Large intestine (tissue), 3 donors: Measurements from ENCODE around the gene CCT5. TPM values are rescaled to one million over a fixed set of nuclear protein-coding genes. Genes with fewer than 3 reads are reported as not detected.
"Not testable (repeated sequence)": the region's sequence is repeated elsewhere in the genome, so short reads cannot be mapped to it uniquely, and the experiment has no call there.

Experiments
- DNase-seq, 2 donors: peaks; one replicate each; pipeline versions ENCODE4 v3.0.0 to v3.0.0-alpha.2; 2013
- H3K27ac ChIP-seq: one replicate; pipeline ENCODE4 v1.5.1; 2013; ENCODE audit warnings: low read length
- H3K27me3 ChIP-seq: 2 replicates; pipeline ENCODE4 v1.6.1; 2013; ENCODE audit warnings: low read length; ENCODE audit not compliant: control insufficient read depth, insufficient read depth
- H3K36me3 ChIP-seq: 2 replicates; pipeline ENCODE4 v1.6.1; 2013; ENCODE audit warnings: low read length; ENCODE audit not compliant: control insufficient read depth, insufficient read depth
- H3K4me1 ChIP-seq: one replicate; pipeline ENCODE4 v1.6.1; 2013; ENCODE audit warnings: low read length; ENCODE audit not compliant: control insufficient read depth, insufficient read depth
- H3K4me3 ChIP-seq: one replicate; pipeline ENCODE4 v1.5.1; 2013; ENCODE audit warnings: low read length
- H3K9me3 ChIP-seq: one replicate; pipeline ENCODE4 v1.6.1; 2013; ENCODE audit warnings: mild to moderate bottlenecking, low read depth, low read length, moderate library complexity; ENCODE audit not compliant: control insufficient read depth
- WGBS: methylation state at CpG from one replicate; pipeline ENCODE4 v1.1.5; 2013; ENCODE audit warnings: low lambda C conversion rate; ENCODE audit not compliant: insufficient coverage; 5-methylcytosine and 5-hydroxymethylcytosine counted together
- polyA plus RNA-seq: library from polyadenylated mRNA; unstranded; fragments of 120-200 nt; gene quantifications from one replicate; pipeline ENCODE4 v1.2.1, GENCODE V29; 2013

Gene CCT5
- polyA plus RNA-seq, 1 donor, result 178 TPM

DNA sequence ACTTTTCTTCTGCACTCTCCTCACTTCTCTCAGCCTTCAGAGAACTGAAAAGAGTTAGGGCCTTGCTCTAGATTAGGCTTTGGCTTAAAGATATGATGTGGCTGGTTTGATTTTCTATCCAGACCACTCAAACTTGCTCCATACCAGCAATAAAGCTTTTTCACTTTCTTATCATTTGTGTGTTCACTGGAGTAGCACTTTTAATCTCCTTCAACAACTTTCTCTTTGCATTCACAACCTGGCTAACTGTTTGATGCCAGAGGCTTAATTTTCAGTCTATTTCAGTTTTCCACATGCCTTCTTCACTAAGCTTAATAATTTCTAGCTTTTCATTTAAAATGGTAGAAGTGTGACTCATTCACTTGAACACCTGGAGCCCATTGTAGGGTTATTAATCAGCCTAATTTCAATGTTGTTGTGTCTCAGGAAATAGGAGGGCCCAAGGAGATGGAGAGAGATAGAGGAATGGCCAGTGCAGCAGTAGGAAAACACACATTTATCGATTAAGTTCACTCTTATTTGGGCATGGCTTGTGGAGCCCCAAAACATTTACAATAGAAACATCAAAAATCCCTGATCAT, 6.3 kb upstream of the CCT5 start:
- Histone ChIP-seq H3K36me3 (peaks cover 3% of the 10 kb centered on the region), H3K27ac (no peak overlapping the region), H3K9me3 (no peaks in the 10 kb centered on the region), H3K4me3 (no peak overlapping the region), H3K27me3 (no peaks in the 10 kb centered on the region), H3K4me1 (peaks cover 3% of the 10 kb centered on the region)
- no CpG with 5 or more reads among the region's 1 CpG for WGBS
- no peak for DNase-seq

DNA sequence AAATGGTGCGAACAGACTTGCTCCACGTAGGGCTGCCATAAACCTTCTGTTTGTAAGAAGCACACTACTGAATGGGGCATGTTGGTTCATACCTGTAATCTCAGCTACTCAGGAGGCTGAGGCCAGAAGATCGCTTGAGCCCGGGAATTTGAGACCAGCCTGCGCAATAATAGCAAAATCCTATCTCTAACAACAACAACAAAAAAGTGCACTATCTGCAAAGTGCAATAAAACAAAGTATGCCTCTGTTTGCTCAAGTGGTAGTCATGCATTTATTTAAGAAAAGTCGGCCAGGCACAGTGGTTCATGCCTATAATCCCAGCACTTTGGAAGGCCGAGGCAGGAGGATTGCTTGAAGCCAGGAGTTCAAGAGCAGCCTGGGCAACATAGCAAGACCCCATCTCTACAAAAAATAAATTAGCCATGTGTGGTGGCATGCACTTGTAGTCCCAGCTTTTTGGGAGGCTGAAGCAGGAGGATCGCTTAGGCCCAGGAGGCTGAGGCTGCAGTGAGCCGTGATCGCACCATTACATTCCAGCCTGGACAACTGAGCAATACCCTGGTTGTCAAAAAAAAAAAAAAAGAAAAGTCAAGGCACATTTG, 5.6 kb upstream of the CCT5 start:
- H3K27ac ChIP-seq, result no peak overlapping the region
- no peaks in the 10 kb centered on the region for H3K36me3 ChIP-seq
- H3K9me3 ChIP-seq, result no peaks in the 10 kb centered on the region
- no peak overlapping the region for H3K4me3 ChIP-seq
- H3K4me1 ChIP-seq, result peaks cover 6% of the 10 kb centered on the region
- no CpG with 5 or more reads among the region's 10 CpGs for WGBS
- H3K27me3 ChIP-seq, result no peaks in the 10 kb centered on the region
- peak; percentile 34 to 72 for DNase-seq

DNA sequence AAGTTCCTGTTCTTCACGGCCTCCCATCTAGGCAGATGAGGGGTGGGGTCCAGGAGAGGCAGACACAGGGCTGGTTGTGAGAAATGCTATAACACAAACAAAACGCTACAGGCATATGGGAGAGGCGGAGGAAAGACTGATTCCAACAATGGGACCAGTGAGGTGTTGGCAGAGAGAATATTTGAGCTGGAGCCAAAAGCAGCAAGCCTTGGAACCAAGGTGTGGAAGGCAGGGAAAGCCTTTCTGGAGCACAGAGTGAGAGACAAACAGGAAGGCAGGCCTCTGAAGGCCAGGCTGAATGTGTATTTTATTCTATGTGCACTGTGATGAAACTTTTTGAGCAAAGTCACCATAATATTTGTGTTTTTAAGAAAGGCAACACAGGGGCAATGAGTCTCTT, 3.3 kb upstream of the CCT5 start:
- Histone ChIP-seq H3K4me3 (no peak overlapping the region), H3K27me3 (no peaks in the 10 kb centered on the region), H3K9me3 (no peaks in the 10 kb centered on the region), H3K4me1 (peaks cover 9% of the 10 kb centered on the region), H3K36me3 (peaks cover under 1% of the 10 kb centered on the region), H3K27ac (no peak overlapping the region)
- WGBS, result 100% methylated on average over 2 of the region's 3 CpGs
- DNase-seq, result no peak

DNA sequence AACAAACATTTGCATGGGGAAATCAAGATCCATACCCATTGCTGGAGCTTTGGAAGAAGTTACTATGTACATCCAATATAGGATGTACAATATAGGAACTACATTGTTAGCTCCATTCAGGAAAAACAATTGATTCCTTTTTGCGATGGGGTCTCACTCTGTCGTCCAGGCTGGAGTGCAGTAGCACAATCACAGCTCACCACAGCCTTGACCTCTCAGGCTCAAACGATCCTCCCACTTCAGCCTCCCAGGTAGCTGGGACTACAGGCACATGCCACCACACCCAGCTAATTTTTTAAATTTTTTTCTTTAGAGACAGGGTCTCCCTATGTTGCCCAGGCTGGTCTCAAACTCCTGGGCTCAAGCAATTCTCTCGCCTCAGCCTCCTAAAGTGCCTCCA, 2.9 kb upstream of the CCT5 start:
- 90% methylated on average over 2 of the region's 4 CpGs for WGBS
- H3K4me1 ChIP-seq, result peaks cover 13% of the 10 kb centered on the region
- DNase-seq, H3K36me3 ChIP-seq, H3K27me3 ChIP-seq, H3K9me3 ChIP-seq, H3K4me3 ChIP-seq, H3K27ac ChIP-seq: not testable (repeated sequence)

DNA sequence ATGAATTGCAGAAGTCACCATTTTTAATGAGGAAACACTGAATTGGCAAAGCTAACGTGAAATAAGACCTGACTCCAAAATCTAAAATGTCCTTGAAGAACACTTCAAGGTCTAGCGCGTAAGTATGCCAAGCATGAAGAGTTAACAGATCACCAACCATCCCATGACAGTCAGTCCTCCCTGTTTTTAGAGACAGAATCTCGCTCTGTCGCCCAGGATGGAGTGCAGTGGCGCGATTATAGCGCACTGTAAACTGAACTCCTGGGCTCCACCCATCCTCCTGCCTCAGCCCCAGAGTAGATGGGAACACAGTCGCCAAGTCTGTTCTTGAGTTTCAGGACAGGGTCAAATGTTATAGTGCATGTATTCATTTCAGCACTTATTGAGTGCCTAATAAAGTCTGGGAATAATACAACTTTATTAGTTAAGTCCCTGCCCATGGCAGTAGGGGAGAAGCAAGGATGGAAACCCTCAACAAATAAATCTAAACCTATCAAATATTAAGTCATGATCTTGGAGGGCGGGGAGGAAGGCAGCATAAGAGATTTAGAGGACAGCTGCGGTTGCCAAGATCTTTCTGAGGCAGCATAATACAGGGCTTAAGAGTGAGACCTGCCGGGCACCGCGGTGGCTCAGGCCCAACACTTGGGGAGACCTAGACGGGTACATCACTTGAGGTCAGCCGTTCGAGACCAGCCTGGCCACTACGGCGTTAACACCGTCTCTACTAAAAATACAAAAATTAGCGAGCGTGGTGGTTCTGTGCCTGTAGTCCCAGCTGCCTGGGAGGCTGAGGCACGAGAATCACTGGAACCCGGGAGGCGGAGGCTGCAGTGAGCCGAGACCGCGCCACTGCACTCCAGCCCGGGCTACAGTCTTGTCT, 1.5 kb upstream of the CCT5 start:
- Histone ChIP-seq H3K27me3 (no peaks in the 10 kb centered on the region), H3K27ac (peak overlapping the region; percentile 81), H3K4me1 (peaks cover 13% of the 10 kb centered on the region), H3K36me3 (peaks cover 7% of the 10 kb centered on the region), H3K4me3 (peak overlapping the region; percentile 91), H3K9me3 (no peaks in the 10 kb centered on the region)
- 100% methylated on average over 2 of the region's 29 CpGs for WGBS
- no peak for DNase-seq

DNA sequence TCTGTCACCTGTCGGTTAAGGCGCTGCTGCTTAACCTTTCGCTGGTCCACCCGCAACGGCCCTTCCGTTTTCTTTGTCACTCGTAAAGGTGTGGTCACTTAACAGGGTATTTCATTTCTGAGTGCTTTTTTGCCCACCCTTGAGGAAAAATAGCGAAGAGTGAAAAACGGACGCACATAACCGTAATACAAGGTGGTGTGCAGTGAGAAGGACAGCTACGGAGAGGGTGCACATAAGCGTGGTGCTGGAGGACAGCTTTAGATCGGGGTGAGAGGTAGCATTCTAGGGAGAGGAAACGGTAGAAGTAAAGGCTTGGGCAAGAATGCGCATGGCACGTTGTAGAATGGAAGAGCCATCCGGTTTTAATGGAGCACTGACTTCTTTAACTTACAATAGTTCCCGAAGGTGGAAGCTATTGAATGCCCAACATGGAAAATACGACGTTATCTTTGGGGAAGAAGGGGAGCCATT, 761 bp downstream of the CCT5 start:
- Histone ChIP-seq H3K27ac (peak overlapping the region; percentile 81), H3K36me3 (peaks cover 17% of the 10 kb centered on the region), H3K9me3 (no peaks in the 10 kb centered on the region), H3K27me3 (no peaks in the 10 kb centered on the region), H3K4me3 (peak overlapping the region; percentile 91), H3K4me1 (peaks cover 13% of the 10 kb centered on the region)
- no peak for DNase-seq
- WGBS, result 0% methylated on average over 2 of the region's 21 CpGs

DNA sequence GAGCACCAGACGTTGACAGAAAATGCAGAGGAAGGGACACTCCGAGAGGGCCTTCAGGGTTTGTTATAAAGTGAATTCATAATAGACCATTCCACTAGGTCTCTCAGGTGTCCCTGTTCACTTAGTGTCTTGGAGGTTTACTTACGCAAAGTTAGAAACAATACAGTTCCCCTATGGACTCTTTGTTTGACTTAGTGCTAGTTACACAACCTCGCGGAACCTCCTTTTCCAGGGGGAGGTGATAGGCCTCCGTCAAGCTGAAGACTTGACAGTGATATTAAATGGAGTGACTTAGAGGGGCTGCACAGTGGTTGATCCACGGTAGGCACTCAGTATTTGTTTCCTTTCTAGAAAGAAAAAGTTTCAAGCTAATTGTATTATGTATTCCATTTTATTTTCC, 1.3 kb downstream of the CCT5 start:
- peak in 1 of 2 donors; percentile 54 for DNase-seq
- Histone ChIP-seq H3K4me1 (peaks cover 13% of the 10 kb centered on the region), H3K27ac (no peak overlapping the region), H3K4me3 (peak overlapping the region; percentile 91), H3K9me3 (no peaks in the 10 kb centered on the region), H3K27me3 (no peaks in the 10 kb centered on the region), H3K36me3 (peaks cover 23% of the 10 kb centered on the region)
- 24% methylated on average over 3 of the region's 7 CpGs for WGBS

DNA sequence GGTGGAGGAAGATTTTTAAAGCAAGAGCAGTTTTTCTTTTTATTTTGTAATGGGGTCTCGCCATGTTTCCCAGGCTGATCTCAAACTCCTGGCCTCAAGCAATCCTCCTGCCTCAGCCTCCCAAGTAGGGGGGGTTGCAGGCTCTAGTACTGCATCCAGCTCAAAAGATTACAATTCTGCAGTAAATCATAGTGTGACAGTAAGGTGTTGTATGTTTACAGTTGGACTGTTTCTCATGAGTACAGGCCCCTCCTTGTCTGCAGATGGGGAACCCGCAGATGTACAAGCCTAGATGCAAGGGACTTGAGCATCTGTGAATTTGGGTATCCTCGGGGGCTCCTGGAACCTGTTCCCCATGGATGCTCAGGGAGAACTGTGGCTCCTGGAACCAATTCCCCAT, 3.3 kb downstream of the CCT5 start:
- Histone ChIP-seq H3K4me1 (peaks cover 12% of the 10 kb centered on the region), H3K27me3 (no peaks in the 10 kb centered on the region), H3K4me3 (no peak overlapping the region), H3K9me3 (no peaks in the 10 kb centered on the region), H3K27ac (no peak overlapping the region), H3K36me3 (peaks cover 38% of the 10 kb centered on the region)
- WGBS, result no CpG with 5 or more reads among the region's 3 CpGs
- no peak for DNase-seq

DNA sequence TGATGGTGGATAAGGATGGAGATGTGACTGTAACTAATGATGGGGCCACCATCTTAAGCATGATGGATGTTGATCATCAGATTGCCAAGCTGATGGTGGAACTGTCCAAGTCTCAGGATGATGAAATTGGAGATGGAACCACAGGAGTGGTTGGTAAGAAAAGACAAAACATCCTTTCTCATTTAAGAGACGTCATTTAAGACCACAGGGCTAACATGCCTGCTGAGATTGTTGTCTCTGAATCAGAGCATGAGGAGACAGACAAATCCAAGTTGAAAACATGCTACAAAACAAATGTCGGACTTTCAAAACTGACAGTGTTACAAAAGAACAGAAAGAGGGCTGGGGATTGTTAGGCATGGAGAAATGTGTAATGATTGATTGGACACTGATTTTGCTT, 4.6 kb downstream of the CCT5 start:
- no peak for DNase-seq
- Histone ChIP-seq H3K27ac (no peak overlapping the region), H3K36me3 (peaks cover 51% of the 10 kb centered on the region), H3K4me3 (no peak overlapping the region), H3K9me3 (no peaks in the 10 kb centered on the region), H3K27me3 (no peaks in the 10 kb centered on the region), H3K4me1 (peaks cover 7% of the 10 kb centered on the region)
- WGBS, result no CpG with 5 or more reads among the region's 2 CpGs

DNA sequence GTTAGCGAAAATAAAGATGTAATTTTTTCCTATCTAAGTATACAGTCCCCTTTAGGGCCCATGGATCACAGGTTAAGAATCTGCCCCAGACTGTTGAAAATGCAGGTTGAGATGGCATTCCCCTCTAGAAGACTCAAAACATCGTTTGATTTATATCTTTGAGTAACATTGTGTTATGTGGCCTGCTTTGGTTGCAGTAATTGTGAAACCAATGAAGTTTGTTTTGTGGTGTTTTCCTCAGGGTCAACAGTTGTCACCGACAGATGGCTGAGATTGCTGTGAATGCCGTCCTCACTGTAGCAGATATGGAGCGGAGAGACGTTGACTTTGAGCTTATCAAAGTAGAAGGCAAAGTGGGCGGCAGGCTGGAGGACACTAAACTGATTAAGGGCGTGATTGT, 7.8 kb downstream of the CCT5 start:
- DNase-seq, result no peak
- 18% methylated on average over 2 of the region's 8 CpGs for WGBS
- no peaks in the 10 kb centered on the region for H3K9me3 ChIP-seq
- peaks cover 80% of the 10 kb centered on the region for H3K36me3 ChIP-seq
- no peak overlapping the region for H3K4me3 ChIP-seq
- H3K27me3 ChIP-seq, result no peaks in the 10 kb centered on the region
- H3K4me1 ChIP-seq, result no peaks in the 10 kb centered on the region
- H3K27ac ChIP-seq, result no peak overlapping the region
